RPMI8226 (cell line): ENCODE results near the gene AFF3.

Experiments used
- DNase-seq: peaks from one replicate; pipeline ENCODE4 v3.0.0-alpha.2; 2015

The AFF3 gene

DNA sequence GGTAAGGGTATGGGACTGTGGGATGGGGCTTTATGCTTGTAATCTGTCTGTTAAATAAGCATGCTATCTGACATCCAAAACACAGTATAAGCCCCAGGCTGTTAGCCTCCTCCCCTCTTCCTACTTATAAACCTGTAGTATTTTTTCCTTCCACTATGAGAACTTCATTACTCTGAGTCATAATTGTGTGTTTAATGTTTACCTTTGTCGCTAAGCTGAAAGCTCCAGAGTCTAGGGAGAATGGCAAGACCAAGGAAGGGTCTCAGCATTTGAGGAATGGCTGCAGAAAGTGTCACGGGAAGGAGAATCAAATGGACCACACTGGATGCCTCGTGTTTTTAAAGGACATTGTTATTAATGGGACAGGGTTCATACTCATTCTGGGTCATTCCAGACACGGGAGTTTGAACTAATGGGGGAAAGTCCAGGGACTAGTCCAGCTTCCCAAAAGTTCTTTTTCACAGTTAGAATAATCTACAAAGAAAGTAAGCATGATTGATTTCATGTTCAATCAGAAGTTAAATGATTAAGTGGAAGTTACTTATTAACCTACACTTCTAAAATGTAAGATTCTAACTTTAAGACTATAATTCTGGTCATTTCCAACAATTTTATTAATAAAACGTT lies 292.2 kb downstream of the AFF3 start:
- DNase-seq: no peak

- no peak for DNase-seq
These were observed 295.8 kb downstream of the AFF3 start for GRCh38 chr2:99846462-99847107.

GRCh38 chr2:99845296-99845695 lies 297.1 kb downstream of the AFF3 start:
- no peak for DNase-seq

DNA sequence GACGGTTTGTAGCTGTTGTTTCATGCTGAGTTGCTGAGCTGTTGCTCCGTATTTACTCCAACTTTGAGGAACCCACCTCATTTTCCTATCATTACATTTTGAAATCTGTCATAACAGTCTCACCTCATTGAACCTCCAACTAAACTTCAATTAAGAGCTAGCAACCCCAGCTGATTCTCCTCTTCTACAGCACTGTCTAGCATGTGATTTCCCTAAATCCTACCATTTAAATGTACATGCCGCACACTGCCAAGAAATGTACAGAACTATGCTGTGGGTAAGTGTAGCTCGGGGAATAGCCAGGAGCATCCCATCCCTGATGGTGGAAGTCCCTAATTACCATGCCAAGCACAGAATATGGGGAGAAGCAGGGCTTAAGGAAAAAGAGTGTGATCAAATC lies 299.9 kb downstream of the AFF3 start:
- DNase-seq: no peak

- no peak for DNase-seq
These were observed 300.6 kb downstream of the AFF3 start for GRCh38 chr2:99841749-99842148.

GRCh38 chr2:99840831-99841230 lies 301.6 kb downstream of the AFF3 start:
- DNase-seq: no peak

DNA sequence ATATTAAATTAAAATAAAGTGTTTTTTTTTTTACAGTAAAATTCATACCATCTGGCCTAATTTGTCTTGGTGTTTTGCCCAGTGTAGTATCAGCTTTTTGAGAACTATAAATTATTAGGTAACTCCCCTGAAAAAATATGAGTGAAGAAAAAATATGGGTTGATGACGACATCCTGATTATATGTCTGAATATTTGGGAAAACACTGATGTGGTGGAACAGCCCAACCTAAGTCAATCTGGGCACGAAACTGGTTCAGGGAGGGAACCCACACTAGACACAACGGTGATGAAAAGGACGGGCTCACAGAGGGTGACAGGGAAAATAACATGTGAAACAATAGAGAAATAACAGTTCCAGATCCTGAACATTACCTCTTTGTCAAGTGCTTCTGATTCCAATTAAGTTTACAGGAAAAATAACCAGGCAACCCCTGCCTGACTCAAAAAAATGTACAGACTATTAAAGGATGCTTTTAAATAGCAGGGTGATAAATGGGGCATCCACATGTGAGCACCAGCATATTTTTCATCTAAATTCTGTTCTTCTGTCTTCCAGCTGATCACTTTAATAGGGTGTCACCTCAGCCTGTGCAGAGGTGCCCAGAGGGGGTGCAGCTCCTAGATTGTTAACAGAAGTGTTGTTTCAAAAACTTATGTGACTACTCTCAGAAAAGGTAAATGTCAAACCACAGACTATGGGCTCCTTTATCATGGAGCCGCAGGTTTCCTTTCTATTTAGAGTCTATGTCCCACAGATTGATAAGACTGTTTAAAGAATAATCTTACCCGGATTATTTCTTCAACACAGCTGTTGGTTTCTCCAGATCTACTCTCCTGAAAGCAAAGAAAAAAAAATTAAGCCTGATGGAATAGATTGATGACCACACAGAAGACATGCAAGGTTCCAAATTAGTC lies 305.4 kb downstream of the AFF3 start:
- DNase-seq: no peak

DNA sequence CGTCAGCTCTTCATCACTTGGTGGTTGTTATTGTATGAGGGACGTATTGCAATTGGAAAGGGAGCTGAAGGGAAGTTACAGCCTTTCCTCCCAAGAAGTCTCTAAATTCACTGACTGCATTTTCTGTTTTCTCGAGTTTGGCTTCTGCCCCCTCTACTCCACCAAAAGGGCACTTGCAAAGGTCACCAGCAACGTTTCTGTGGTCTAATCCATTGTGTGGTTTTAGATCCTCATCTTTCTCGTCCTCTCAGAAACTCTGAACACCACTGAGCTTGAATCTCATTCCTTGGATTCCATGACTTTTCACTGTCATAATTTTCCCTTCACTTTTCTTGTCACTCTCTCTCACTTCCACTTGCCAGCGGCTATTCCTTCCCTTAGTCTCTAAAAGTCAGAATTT lies 308.0 kb downstream of the AFF3 start:
- DNase-seq: no peak

DNA sequence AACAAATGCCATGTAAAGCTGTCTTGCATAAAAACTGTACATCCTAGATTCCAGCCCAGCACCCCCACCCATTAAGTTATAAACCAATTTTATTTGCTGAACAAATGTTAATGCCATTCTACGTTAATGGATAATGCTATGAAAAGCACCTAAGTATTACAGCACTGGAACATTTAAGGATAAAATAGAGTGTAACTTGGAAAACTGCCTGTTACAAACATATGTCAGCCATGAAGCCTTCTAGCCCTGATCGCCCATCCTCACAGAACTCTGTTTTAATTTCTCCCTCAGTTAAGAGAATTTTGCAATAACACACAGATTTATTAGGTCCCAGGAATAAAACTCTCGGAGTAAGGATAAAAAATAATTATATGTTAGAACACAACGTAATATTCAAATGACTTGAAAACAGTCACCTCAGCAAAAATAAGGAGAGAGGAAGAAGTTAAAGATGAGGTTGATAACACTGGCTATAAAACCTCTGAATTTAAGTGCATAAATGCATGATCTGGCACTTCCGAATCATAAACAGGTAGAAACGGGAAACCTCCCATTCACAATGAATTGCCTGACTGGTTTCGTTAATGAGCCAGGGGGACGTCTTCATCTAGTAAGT lies 308.7 kb downstream of the AFF3 start:
- DNase-seq: no peak

- DNase-seq: no peak
These were observed 309.5 kb downstream of the AFF3 start for GRCh38 chr2:99832926-99833325.

GRCh38 chr2:99831772-99832171 lies 310.6 kb downstream of the AFF3 start:
- no peak for DNase-seq

GRCh38 chr2:99827296-99827999 lies 314.9 kb downstream of the AFF3 start:
- no peak for DNase-seq

GRCh38 chr2:99825630-99826029 lies 316.8 kb downstream of the AFF3 start:
- DNase-seq: no peak

GRCh38 chr2:99824758-99825157 lies 317.6 kb downstream of the AFF3 start:
- no peak for DNase-seq

DNA sequence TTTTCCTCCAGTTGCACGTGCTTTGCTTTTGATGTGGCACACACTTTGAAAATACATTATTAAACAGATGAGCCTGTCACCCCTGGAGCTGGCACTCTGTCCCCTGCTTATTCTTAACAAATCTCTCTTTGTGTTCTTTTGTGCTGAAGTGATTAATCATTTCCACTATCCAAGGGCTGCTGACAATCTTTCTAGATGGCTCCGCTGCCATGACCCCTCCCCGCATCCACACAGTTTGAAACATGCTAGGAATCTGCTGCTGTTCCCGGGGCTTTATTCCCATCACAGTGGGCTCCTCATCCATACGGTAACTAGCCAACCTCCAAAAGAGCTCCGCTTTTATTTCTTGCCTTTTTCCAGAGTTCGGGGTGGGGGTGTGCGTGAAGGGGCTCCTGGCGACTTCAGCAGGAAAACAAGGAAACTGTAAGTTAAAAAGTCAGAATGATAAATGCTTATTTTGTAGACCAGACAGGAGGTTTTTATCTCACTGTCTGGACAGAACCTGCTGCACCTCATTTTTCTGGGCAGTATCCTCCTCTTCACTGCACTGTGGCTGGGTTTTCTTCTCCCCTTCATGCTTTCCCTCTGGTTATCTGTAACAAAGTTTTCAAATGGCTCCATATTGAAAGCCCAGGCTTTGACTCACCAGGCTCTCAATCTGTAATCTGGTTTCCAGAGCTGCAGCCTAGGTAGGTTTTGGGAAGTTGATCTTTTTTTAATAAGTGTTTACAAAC lies 319.7 kb downstream of the AFF3 start:
- no peak for DNase-seq

- no peak for DNase-seq
These were observed 320.4 kb downstream of the AFF3 start for GRCh38 chr2:99821984-99822383.

DNA sequence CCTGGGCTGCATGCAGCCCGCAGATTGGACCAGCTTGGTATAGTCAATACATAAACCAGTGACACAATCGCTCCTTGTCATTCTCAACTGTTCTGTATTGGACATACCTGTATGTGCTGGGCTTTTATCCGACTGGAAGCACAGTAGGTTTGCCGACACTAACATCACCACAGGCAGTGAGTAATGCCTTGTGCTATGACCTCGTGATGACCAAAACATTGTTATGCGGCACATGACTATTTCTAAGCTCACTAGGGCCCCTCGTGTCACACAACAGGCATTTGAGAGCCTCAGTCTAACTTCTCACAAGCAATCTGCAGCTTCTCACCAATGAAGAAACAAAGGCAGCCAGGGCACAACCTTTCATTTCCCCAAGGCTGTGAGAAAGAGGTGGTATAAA lies 320.8 kb downstream of the AFF3 start:
- no peak for DNase-seq

- peak; percentile 5 for DNase-seq
These were observed 321.4 kb downstream of the AFF3 start for GRCh38 chr2:99821039-99821438.

DNA sequence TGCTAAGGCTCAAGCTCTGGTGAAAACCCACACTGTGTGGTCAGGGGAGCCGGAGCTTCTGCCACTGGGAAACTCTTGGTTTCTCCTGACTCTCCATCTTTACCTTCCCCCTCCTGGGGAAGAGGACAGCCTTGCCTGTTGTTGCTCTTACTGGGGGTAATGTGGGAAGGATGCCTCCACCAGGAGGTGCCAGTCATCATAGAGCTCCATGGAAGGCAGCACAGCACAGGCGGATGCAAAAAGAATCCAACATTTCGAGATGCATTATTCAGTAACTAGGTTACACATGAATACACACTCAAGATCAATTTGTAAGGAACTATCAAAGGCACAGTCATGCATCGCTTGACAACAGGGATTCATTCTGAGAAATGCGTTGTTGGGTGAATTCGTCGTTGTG lies 322.6 kb downstream of the AFF3 start:
- no peak for DNase-seq

GRCh38 chr2:99818842-99819241 lies 323.5 kb downstream of the AFF3 start:
- peak; percentile 24 for DNase-seq

DNA sequence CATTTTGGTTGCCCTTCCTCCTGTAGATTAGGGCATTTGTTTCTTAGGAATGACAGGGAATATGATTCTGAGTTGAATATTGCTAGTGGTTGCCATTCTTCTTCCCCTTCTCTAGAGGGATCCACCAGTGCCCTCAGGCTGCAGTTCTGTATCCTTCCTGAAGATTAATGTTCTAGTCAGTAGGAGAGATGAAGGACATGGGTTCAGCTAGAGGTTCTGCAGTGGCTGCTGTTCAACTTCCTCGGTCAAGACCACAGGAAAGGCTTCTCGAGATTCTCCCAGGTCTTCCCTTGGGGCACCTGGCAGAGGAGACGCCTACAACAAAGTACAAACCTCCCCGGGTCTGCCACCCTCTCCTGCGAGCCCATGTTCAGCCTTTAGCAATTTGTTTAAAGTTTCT lies 325.5 kb downstream of the AFF3 start:
- DNase-seq: no peak

- DNase-seq: no peak
These were observed 330.0 kb downstream of the AFF3 start for GRCh38 chr2:99812426-99812825.
